Heart left ventricle (tissue), 16 donors: ENCODE results near the gene CENPX. TPM values are rescaled to one million over a fixed set of nuclear protein-coding genes. Genes with fewer than 3 reads are reported as not detected.
A peak's percentile ranks its signal among the peaks of the same experiment; 100 is the strongest.
"Not testable (repeated sequence)": the region's sequence is repeated elsewhere in the genome, so short reads cannot be mapped to it uniquely, and the experiment has no call there.

Experiments
- ATAC-seq, 4 donors: fragments of 200-7000 bp; cut with Tn5 transposase; one replicate each; pipeline ENCODE4 v1.9.1; 2020 to 2022; ENCODE audit warnings: moderate library complexity in 4 of 4, mild to moderate bottlenecking in 3 of 4, moderate number of reproducible peaks in 1 of 4
- DNase-seq, 5 donors: peaks; one replicate each; pipeline ENCODE4 v3.0.0-alpha.2; 2020
- H3K27ac ChIP-seq, 12 donors: fragments of 200-600 bp; sonication (generic) in 4 of 12; one replicate each; pipeline versions ENCODE4 v1.5.0 to v1.8.0; 2016 to 2022; ENCODE audit warnings: mild to moderate bottlenecking in 2 of 12
- H3K27me3 ChIP-seq, 9 donors: fragments of 200-600 bp; sonication (generic) in 2 of 9; one replicate each; pipeline versions ENCODE4 v1.5.1 to v1.8.0; 2016 to 2022; ENCODE audit warnings: mild to moderate bottlenecking in 3 of 9
- H3K36me3 ChIP-seq, 9 donors: fragments of 200-600 bp; sonication (generic) in 2 of 9; one replicate each; pipeline versions ENCODE4 v1.5.0 to v1.8.0; 2018 to 2022; ENCODE audit warnings: mild to moderate bottlenecking in 2 of 9
- H3K4me1 ChIP-seq, 12 donors: fragments of 200-600 bp; sonication (generic) in 4 of 12; one replicate each; pipeline versions ENCODE4 v1.5.0 to v1.8.0; 2016 to 2022; ENCODE audit warnings: mild to moderate bottlenecking in 3 of 12
- H3K4me3 ChIP-seq, 12 donors: fragments of 200-600 bp; sonication (generic) in 4 of 12; one replicate each; pipeline versions ENCODE4 v1.5.0 to v1.8.0; 2017 to 2022; ENCODE audit warnings: mild to moderate bottlenecking in 9 of 12, moderate library complexity in 4 of 12
- H3K9me3 ChIP-seq, 12 donors: fragments of 200-600 bp; sonication (generic) in 4 of 12; one replicate each; pipeline versions ENCODE4 v1.5.0 to v1.8.0; 2016 to 2022; ENCODE audit warnings: mild to moderate bottlenecking in 1 of 12
- CTCF ChIP-seq, 12 donors: fragments of 200-600 bp; sonication (generic) in 4 of 12; IDR thresholded peaks; one replicate each; pipeline versions ENCODE4 v1.5.0 to v1.8.0; 2018 to 2022; ENCODE audit warnings: antibody characterized with exemption in 12 of 12, mild to moderate bottlenecking in 5 of 12
- POLR2A ChIP-seq, 2 donors: fragments of 450-650 bp; IDR thresholded peaks; one replicate each; pipeline ENCODE4 v1.6.1; 2017; ENCODE audit warnings: antibody characterized with exemption in 2 of 2, mild to moderate bottlenecking in 2 of 2, moderate library complexity in 2 of 2
- WGBS, 4 donors: extraction: QIAGEN DNeasy Blood & Tissue Kit in 2 of 4; methylation state at CpG; one replicate each; pipeline versions ENCODE4 v1.1.5 to v1.1.7; 2013 to 2018; 5-methylcytosine and 5-hydroxymethylcytosine counted together
- intact Hi-C, 10 donors: fragments of 100-400 bp; cut with DNase I; formaldehyde crosslinking; loops; one replicate each; pipeline versions ENCODE4 v1.11.1 to v1.14.2; 2022
- polyA plus RNA-seq, 2 donors: library from polyadenylated mRNA; stranded (reverse); fragments of 200-250 nt; gene quantifications; one replicate each; pipeline ENCODE4 v1.2.3, GENCODE V29; 2013
- total RNA-seq, 9 donors: library from RNA; depleted of rRNA in 2 of 9; stranded (reverse); fragments of >200 nt in 2 of 9; fragmentation: NEBNext Ultra II Directional in 3 of 9; extraction: Animal tissue kit (Norgen Biotek cat#: 25700) in 3 of 9; gene quantifications; one replicate each; pipeline versions ENCODE4 v1.1.0 to v1.2.4, GENCODE V29; 2016 to 2023
- donor health status: ischemic (EF 13 %, LVEDD 7.1; RV severe dilation, severe dysfunction).
- donor health status: healthy with polysubstance abuse.
- donor health status: DM: no; HTN: yes; CAD: no.
- donor health status: DM: no; HTN: no; CAD: no.
- donor health status: ischemic (EF 25% LVEDD 6.9; RV normal size, moderate dysfunction).
- donor health status: ischemic (EF 25% LVEDD 5.7; RV mildly dilated, moderate dysfunction).
- donor health status: healthy.
- donor health status: DM: yes; HTN: yes; CAD: no.
- donor health status: ischemic (EF 35%, LVEDD 5.7; RV mildly dilated, moderate dysfunction).
- donor health status: nonischemic (EF 11% LVEDD 7.7; RV severe dilation, severe dysfunction).
- donor health status: DM: yes; HTN: yes; CAD: no.
- donor health status: PGD.
- donor health status: ischemic (EF 29% LVEDD 5.4; RV normal size, mild dysfunction).
- donor health status: nonischemic (EF 23%, LVEDD 6.1; RV moderate dilation, normal function).

CENPX gene
- total and polyA plus RNA-seq, 11 donors = 16.8 to 126 (median 29.2) TPM

GRCh38 chr17:82042649-82043048, 20.0 kb upstream of the CENPX start:
- WGBS, 4 donors = 66 to 89% (median 85%) methylated on average over 2 to 9 of the region's 9 CpGs
- Histone ChIP-seq H3K27me3 (no peaks in the 10 kb centered on the region), H3K4me1 (peaks cover 0 to 13% (median 4%) of the 10 kb centered on the region in 12 donors), H3K36me3 (peaks cover 0 to 10% (median 0%) of the 10 kb centered on the region in 9 donors), H3K4me3 (no peak overlapping the region), H3K9me3 (no peaks in the 10 kb centered on the region), H3K27ac (no peak overlapping the region)
- ATAC-seq (no peak), DNase-seq (no peak)
- TF ChIP-seq POLR2A (IDR thresholded peaks at IDR 0.05) = no peak
- intact Hi-C loops = no loop called here

- intact Hi-C loops = no loop called here
- TF ChIP-seq CTCF (IDR thresholded peaks at IDR 0.05) (no peak), POLR2A (IDR thresholded peaks at IDR 0.05) (no peak)
- Histone ChIP-seq H3K4me1 (peaks cover 0 to 21% (median 10%) of the 10 kb centered on the region in 12 donors), H3K27ac (no peak overlapping the region), H3K27me3 (no peaks in the 10 kb centered on the region), H3K9me3 (no peaks in the 10 kb centered on the region), H3K4me3 (no peak overlapping the region), H3K36me3 (no peaks in the 10 kb centered on the region)
- DNase-seq (no peak), ATAC-seq (no peak)
- 88 to 92% (median 89%) methylated on average over 17 of the region's 17 CpGs for WGBS, 4 donors
These were observed 18.6 kb upstream of the CENPX start for GRCh38 chr17:82041144-82041814.

- no peak for DNase-seq
- ATAC-seq = no peak
- no peaks in the 10 kb centered on the region for H3K9me3 ChIP-seq
- no peaks in the 10 kb centered on the region for H3K27me3 ChIP-seq
- TF ChIP-seq POLR2A (IDR thresholded peaks at IDR 0.05) = no peak
- no peak for TF ChIP-seq CTCF (IDR thresholded peaks at IDR 0.05)
- 87 to 90% (median 89%) methylated on average over 6 to 8 of the region's 8 CpGs for whole genome bisulfite sequencing, 4 donors
- H3K27ac ChIP-seq = no peak overlapping the region
- H3K4me3 ChIP-seq = no peak overlapping the region
- peaks cover 0 to 5% (median 0%) of the 10 kb centered on the region in 9 donors for H3K36me3 ChIP-seq
- peaks cover 4 to 31% (median 14%) of the 10 kb centered on the region in 12 donors for H3K4me1 ChIP-seq
- intact Hi-C loops = loop anchor here in 3 of 10 donors (5.0 to 10.0 kb wide), 3 partner anchors 58 to 285 kb away; partner anchors contain the start of gene FASN (in 1 of the 3)
These were observed 17.1 kb upstream of the CENPX start for GRCh38 chr17:82039695-82040299.

- intact Hi-C loops = loop anchor here in 3 of 10 donors (5.0 to 10.0 kb wide), 3 partner anchors 58 to 286 kb away; partner anchors contain the start of gene FASN (in 1 of the 3)
- H3K4me1 ChIP-seq = peaks cover 4 to 31% (median 14%) of the 10 kb centered on the region in 12 donors
- DNase-seq, H3K4me3 ChIP-seq, H3K36me3 ChIP-seq, H3K9me3 ChIP-seq, ATAC-seq, H3K27me3 ChIP-seq: not testable (repeated sequence)
- H3K27ac ChIP-seq = peak overlapping the region in 1 of 12 donors; percentile 37
- WGBS, 4 donors = 88 to 92% (median 91%) methylated on average over 16 of the region's 16 CpGs
These were observed 16.2 kb upstream of the CENPX start for GRCh38 chr17:82038796-82039409.

- peaks cover 4 to 31% (median 14%) of the 10 kb centered on the region in 12 donors for H3K4me1 ChIP-seq
- H3K27me3 ChIP-seq = no peaks in the 10 kb centered on the region
- WGBS, 4 donors = 7 to 12% (median 10%) methylated on average over 10 of the region's 10 CpGs
- no peak for TF ChIP-seq CTCF (IDR thresholded peaks at IDR 0.05)
- peak overlapping the region in 10 of 12 donors; percentile 60 to 92 (median 73) for H3K4me3 ChIP-seq
- intact Hi-C loops = loop anchor here in 4 of 10 donors (1.0 to 10.0 kb wide), 4 partner anchors 59 to 287 kb away; partner anchors contain the start of gene FASN (in 2 of the 4)
- H3K27ac ChIP-seq = peak overlapping the region in 11 of 12 donors; percentile 91 to 98 (median 95)
- ATAC-seq (no peak), DNase-seq (no peak)
- H3K9me3 ChIP-seq = no peaks in the 10 kb centered on the region
- H3K36me3 ChIP-seq = peaks cover 0 to 5% (median 0%) of the 10 kb centered on the region in 9 donors
These were observed 15.2 kb upstream of the CENPX start for GRCh38 chr17:82037889-82038195.
